GM19438 (cell line): ENCODE measurements around the gene RPS4Y1.

Experiments used
- ATAC-seq: cut with Tn5 transposase; IDR thresholded peaks from one replicate; pipeline ENCODE4 v1.9.1; 2021; ENCODE audit warnings: low read depth; ENCODE audit not compliant: unreplicated experiment

The RPS4Y1 gene

DNA sequence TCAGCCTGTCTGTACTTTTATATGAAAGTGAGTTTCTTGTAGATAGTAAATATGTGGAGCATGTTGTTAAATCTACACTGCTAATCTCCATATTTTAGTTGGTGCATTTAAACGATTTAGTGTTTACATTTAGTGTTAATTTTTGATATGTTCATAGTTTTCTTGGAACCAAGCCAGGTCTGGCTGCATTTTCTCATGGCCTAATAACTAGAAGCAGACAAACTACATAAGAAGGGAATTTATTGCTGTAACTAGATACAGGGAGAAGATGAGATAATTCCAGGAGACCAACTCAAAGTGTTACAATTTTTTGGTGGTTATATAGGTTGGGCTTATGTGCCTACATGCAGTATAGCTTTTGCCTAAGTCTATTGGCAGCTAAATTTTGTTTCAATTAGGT, 32.8 kb downstream of the RPS4Y1 start:
- ATAC-seq, result no peak

DNA sequence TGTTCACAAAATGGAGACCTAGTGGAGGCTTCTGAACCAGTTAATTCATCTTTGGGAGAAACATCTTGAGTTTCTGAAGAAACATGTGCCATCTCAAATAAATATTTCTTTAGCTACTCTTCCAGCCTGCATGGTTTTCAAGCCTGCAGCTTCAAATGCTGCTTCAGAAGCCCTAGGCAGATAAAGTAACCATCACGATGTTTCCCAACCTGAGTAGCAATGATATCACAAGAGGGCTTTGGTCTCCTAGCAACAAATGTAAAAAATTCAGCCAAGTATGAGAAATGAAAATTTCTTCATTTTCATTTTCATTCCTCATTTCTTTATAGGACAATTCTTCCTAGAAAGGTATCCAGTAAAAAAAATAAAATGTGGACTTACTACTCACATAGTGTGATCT, 42.2 kb downstream of the RPS4Y1 start:
- ATAC-seq, result no peak

DNA sequence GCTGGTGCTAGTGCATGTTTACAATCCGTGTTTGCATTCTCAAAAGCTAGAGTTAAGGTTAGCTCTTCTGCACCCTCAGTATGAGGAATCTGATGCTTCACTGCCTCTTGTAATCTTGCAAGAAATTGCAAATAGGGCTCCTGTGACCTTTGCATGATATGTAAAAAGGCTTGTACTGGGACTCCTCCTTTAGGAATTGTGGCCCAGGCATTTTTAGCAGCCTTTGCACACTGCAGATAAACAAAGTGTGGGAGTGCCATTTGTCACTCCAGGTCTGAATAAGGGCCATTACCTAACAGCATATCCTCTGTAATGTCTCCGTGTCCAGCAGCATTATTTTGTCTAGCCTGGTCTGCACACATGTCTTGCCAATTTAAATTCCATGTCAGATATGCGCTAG, 44.5 kb downstream of the RPS4Y1 start:
- ATAC-seq, result no peak

DNA sequence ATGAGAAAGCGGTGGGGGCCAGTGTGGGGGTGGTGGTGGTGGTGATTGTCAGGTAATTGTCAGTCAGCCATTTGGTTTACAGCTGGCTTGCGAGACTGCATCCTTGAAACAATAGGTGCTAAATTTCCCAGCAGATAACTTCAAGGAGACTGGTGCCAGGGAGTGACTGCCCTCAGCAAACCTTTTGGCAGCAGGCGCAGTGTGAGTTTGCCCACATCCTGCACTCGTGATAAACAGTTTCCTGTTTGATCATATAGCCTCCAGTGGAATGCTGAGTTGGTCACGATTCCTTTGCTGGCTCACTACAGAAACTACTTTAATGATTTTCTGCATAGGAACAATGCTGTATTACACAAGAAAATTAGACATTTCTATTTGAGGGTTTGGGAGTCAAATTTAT, 46.0 kb downstream of the RPS4Y1 start:
- no peak for ATAC-seq

DNA sequence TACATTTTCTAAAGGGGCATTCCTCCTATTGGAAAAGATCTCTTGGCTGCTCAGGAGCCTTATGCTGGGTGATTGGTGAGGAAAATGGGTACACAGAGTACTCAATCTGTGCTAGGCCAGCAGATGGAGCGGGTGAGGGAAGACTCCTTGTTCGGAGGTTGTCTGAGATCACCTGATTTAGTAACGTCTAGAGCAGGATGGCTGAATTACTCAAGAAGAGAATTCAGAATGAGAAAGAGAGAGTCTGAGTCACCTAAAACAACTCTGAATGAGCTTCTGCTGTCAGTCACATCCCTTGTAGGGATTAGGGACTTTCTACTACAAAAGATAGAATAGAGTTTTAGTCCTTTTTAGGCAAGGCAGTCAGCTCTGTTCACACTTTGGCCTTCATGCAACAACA, 46.6 kb downstream of the RPS4Y1 start:
- no peak for ATAC-seq

DNA sequence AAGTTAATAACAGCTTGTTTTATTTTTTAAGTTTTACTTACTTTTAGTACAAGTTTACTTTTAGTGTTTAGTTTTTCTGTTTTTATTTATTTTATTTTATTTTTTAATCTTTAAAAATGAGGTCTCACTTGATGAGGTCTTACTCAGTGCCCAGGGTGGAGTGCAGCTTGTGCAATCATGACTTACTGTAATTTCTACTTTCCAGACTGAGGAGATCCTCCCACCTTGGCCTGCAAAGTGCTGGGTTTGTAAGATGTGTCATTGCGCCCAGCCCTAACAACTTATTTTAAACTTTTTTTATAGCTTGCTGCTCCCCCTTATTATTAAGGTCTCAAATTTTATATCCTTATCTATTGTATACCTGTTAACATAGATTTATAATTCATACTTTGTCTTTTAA, 52.1 kb downstream of the RPS4Y1 start:
- no peak for ATAC-seq

DNA sequence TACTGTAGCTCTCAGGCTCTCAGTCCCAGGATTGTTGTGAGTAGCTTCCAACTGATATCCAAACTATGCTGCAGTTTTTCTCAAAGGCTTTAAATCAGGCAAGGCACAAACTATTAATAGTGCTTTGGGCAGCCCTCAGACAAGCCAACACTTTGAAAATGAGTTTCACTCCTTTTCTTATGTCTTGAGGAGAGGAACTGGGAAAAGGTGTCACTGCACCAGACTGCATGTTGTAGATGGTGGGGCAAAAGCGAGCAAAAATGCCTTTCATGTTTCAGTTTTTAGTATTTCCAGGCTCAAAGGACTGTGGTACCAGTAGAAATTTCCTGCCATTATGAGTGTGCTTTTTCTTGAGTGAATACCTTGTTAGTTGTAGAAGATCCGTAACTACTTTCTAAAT, 54.6 kb downstream of the RPS4Y1 start:
- ATAC-seq, result no peak

DNA sequence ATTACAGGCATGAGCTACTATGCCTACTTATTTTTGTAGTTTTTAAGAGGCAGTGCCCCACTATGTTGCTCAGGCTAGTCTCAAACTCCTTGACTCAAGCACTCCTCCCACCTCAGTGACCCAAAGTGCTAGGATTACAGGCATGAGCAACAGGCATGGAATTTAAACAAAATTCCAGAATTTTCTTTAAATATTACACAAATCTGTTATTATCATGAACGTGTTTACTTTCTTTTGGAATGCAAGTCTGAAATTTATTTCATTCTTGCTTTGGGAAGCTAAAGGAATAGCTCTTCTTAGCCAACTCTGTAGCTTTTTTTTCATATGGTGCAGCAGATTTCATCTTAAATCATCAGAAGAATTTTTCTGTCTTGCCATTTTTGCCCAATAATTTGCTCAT, 66.0 kb downstream of the RPS4Y1 start:
- ATAC-seq, result no peak

DNA sequence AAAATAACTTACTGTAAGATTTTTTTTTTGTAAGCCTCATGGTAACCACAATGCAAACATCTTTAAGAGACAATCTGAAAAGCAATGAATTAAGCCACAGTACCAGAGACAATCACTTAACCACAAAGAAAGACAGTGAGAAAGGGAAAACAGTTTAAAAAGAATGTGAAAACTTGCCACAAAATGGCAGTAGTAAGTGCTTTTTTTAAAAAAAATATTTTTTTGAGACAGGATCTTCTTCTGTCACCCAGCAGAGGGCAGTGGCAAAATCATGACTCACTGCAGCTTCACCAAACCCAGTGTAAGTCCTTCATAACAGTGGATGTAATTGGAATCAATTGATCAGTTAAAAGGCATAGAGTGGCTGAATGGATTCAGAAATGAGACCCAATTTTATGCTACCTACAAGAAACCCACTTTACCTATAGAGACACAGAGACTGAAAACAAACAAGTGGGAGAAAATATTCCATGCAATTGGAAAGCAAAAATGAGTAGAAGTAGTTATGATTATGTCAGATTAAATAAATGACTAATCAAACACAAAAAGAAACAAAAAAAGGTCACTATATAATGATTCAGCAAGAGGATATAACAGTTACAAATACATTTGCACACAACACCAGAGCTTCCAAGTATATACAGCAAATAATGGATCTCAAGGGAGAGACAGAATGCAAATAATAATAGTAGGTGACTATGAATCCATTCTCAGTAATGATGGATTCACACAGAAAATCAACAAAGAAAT, 71.8 kb downstream of the RPS4Y1 start:
- no peak for ATAC-seq
